ENCODE measurements around the gene CACNG5. TPM values are rescaled to one million over a fixed set of nuclear protein-coding genes. Genes with fewer than 3 reads are reported as not detected.

CACNG5 gene

DNA sequence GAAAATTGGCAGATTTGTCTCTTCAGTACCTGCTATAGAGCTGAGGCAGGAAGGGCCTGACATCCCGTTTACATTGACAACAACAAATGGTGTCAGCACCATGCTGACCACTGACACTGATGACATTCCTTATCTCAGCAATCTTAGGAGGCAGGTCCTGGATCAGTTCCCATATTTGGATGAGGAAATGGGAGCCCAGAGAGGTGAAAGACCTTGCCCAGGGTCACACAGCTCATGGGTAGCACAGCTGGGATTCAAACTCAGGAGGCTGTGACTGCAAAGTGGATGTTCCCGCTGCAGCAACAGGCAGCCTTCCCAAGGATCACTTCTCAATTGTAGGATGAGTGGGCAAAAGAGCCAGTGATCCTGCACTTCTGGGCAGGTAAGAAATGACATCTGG is 99.1 kb downstream of the CACNG5 start:
- peaks cover 29% of the 10 kb centered on the region for H3K27me3 ChIP-seq (ENCODE audit: control insufficient read depth, insufficient read depth, low read length)
- H3K4me3 ChIP-seq (ENCODE audit: low read length): no peak overlapping the region
- H3K4me1 ChIP-seq (ENCODE audit: control insufficient read depth, insufficient read depth, low read length): no peaks in the 10 kb centered on the region
- no peaks in the 10 kb centered on the region for H3K36me3 ChIP-seq (ENCODE audit: insufficient read depth, low read length)
- peaks cover 4% of the 10 kb centered on the region for H3K9me3 ChIP-seq (replicated peaks; ENCODE audit: low read length)
- H3K4me2 ChIP-seq (ENCODE audit: low read length): no peak overlapping the region
- no peak overlapping the region for H3K9ac ChIP-seq (ENCODE audit: low read depth, low read length)

Small RNAs within 50 kb of the gene (small RNA-seq; reads per million reads assigned to genes)
- gene MIR634: not detected
- not detected for gene RNA5SP446

Data from skeletal muscle satellite cell (primary cell).